Mammary epithelial cell (primary cell): Measurements from ENCODE around the gene NR1H3.

Experiments used
- CTCF ChIP-seq, 2 donors: IDR thresholded peaks in 1 of 2; conservative IDR thresholded peaks in 1 of 2; 2 replicates each; pipeline ENCODE4 v1.5.1; 2011 to 2012; ENCODE audit warnings: inconsistent platforms in 2 of 2, low read length in 2 of 2, mild to moderate bottlenecking in 2 of 2, control low read depth in 1 of 2, low read depth in 1 of 2; ENCODE audit not compliant: insufficient read depth in 1 of 2; ENCODE audit errors: extremely low read depth in 1 of 2
- EZH2 ChIP-seq: IDR thresholded peaks from 2 replicates; pipeline ENCODE4 v1.6.1; 2012; ENCODE audit warnings: low read length, inconsistent platforms, borderline replicate concordance

GRCh38 chr11:47302853-47303252 is 45.1 kb downstream of the NR1H3 start:
- TF ChIP-seq CTCF (conservative IDR thresholded peaks at IDR 0.05 in 1 of 2, IDR thresholded peaks at IDR 0.05 in 1 of 2; ENCODE audit: extremely low read depth in 1 of 2, insufficient read depth in 1 of 2, low read depth in 1 of 2, low read length in 2 of 2) (no peak), EZH2 (no peak)
